ENCODE data around the gene FRS3. TPM values are rescaled to one million over a fixed set of nuclear protein-coding genes. Genes with fewer than 3 reads are reported as not detected.

FRS3 gene
- total and polyA plus RNA-seq, 9 of the 15 experiments (the other 6 are each of a cell fraction or from before 2014, with no cell fraction given): 0.03 to 3.7 (median 1.6) TPM

- TF ChIP-seq JUND (IDR thresholded peaks at IDR 0.05; ENCODE audit: borderline replicate concordance, low read depth, low read length): peak; percentile 75
- TF ChIP-seq JUND (tag; IDR thresholded peaks at IDR 0.05; ENCODE audit: borderline replicate concordance, low read depth, low read length): peak; percentile 30; the same call in 1 of the 3 replicates
- TF ChIP-seq ZNF583 (CRISPR knock-in tag; IDR thresholded peaks at IDR 0.05): 0 out of 2 replicates have a peak, but pooled peaks have one; percentile 27
- no peak for TF ChIP-seq CEBPZ (IDR thresholded peaks at IDR 0.05; ENCODE audit: borderline replicate concordance, low read depth, low read length)
- no peak for TF ChIP-seq CREB3 (tag; conservative IDR thresholded peaks at IDR 0.05; ENCODE audit: low read depth)
- no peak for TF ChIP-seq BRD4 (IDR thresholded peaks at IDR 0.05)
- TF ChIP-seq ZNF644 (tag; IDR thresholded peaks at IDR 0.05; ENCODE audit: low read depth): peak; percentile 69; the same call in 1 of the 2 replicates
- peak; percentile 44; the same call in 1 of the 2 replicates for TF ChIP-seq ZNF24 (IDR thresholded peaks at IDR 0.05)
- TF ChIP-seq ATF4 (CRISPR knock-in tag; IDR thresholded peaks at IDR 0.05): 0 out of 2 replicates have a peak, but pooled peaks have one; percentile 31
- 0 out of 2 replicates have a peak, but pooled peaks have one; percentile 74 for TF ChIP-seq RBM14 (IDR thresholded peaks at IDR 0.05; ENCODE audit: borderline replicate concordance, insufficient read depth, low read depth, low read length)
- TF ChIP-seq ZNF280A (IDR thresholded peaks at IDR 0.05; ENCODE audit: low read depth, partially characterized antibody): no peak
- TF ChIP-seq ZBTB9 (CRISPR knock-in tag; IDR thresholded peaks at IDR 0.05): peak; percentile 87; the same call in 1 of the 2 replicates
- TF ChIP-seq DNMT1 (IDR thresholded peaks at IDR 0.05): no peak
- peak; percentile 84 for TF ChIP-seq GMEB1 (CRISPR knock-in tag; IDR thresholded peaks at IDR 0.05)
- no peak for TF ChIP-seq GTF2A2 (tag; IDR thresholded peaks at IDR 0.05)
- no peak for TF ChIP-seq ESRRB (CRISPR knock-in tag; IDR thresholded peaks at IDR 0.05; ENCODE audit: borderline replicate concordance)
Measured at GRCh38 chr6:41735427-41736185, 44.1 kb downstream of the FRS3 start, which contains the start of gene TFEB (continued).

All from K562 (cell line).